Sigmoid colon (tissue), 7 donors: ENCODE measurements around the gene GPNMB. TPM values are rescaled to one million over a fixed set of nuclear protein-coding genes. Genes with fewer than 3 reads are reported as not detected.
A peak's percentile ranks its signal among the peaks of the same experiment; 100 is the strongest.

Experiments
- DNase-seq: peaks from one replicate; pipeline ENCODE4 v3.0.0-alpha.2; 2019
- H3K27ac ChIP-seq, 4 donors: fragments of 200-600 bp; sonication (generic); one replicate each; pipeline ENCODE4 v1.5.1; 2016 to 2019; ENCODE audit warnings: mild to moderate bottlenecking in 1 of 4
- H3K27me3 ChIP-seq, 3 donors: fragments of 200-600 bp; sonication (generic); one replicate each; pipeline ENCODE4 v1.5.1; 2019; ENCODE audit warnings: mild to moderate bottlenecking in 1 of 3
- H3K36me3 ChIP-seq, 4 donors: fragments of 200-600 bp; sonication (generic); one replicate each; pipeline ENCODE4 v1.5.1; 2016 to 2019
- H3K4me1 ChIP-seq, 4 donors: fragments of 200-600 bp; sonication (generic); one replicate each; pipeline ENCODE4 v1.5.1; 2017 to 2019
- H3K4me3 ChIP-seq, 4 donors: fragments of 200-600 bp; sonication (generic); one replicate each; pipeline ENCODE4 v1.5.1; 2017 to 2019; ENCODE audit warnings: mild to moderate bottlenecking in 2 of 4, moderate library complexity in 1 of 4
- H3K9me3 ChIP-seq, 4 donors: fragments of 200-600 bp in 3 of 4; sonication (generic) in 3 of 4; one replicate each; pipeline versions ENCODE4 v1.5.1 to v1.6.1; 2013 to 2019
- EP300 ChIP-seq, 4 donors: sonication (generic); formaldehyde crosslinking; IDR thresholded peaks; one replicate each; pipeline ENCODE4 v1.6.1; 2017; ENCODE audit warnings: antibody characterized with exemption in 4 of 4
- POLR2A ChIP-seq, 2 donors: fragments of 450-650 bp; IDR thresholded peaks; one replicate each; pipeline ENCODE4 v1.6.1; 2016; ENCODE audit warnings: antibody characterized with exemption in 2 of 2, mild to moderate bottlenecking in 2 of 2, moderate library complexity in 2 of 2
- POLR2AphosphoS5 ChIP-seq, 4 donors: sonication (generic); formaldehyde crosslinking; IDR thresholded peaks; one replicate each; pipeline ENCODE4 v1.6.1; 2017; ENCODE audit warnings: antibody characterized with exemption in 4 of 4
- WGBS, 2 donors: extraction: QIAGEN DNeasy Blood & Tissue Kit; methylation state at CpG; one replicate each; pipeline ENCODE4 v1.1.7; 2013; 5-methylcytosine and 5-hydroxymethylcytosine counted together
- intact Hi-C: fragments of 100-400 bp; cut with DNase I; formaldehyde crosslinking; loops from one replicate; pipeline ENCODE4 v1.15.1; 2023
- polyA plus RNA-seq, 3 donors: library from polyadenylated mRNA; stranded (reverse); fragments of 200-250 nt; gene quantifications; one replicate each; pipeline ENCODE4 v1.2.3, GENCODE V29; 2013
- total RNA-seq, 4 donors: library from RNA; depleted of rRNA; stranded (reverse); fragments of >200 nt; gene quantifications; one replicate each; pipeline ENCODE4 v1.1.0, GENCODE V29; 2016
- TF ChIP-seq, protein P1 (sequence below), 4 experiments: fragments of 450-650 bp in 3 of 4; fragments of 200-600 bp in 1 of 4; IDR thresholded peaks; one replicate each; pipeline ENCODE4 v1.5.1; 2016 to 2019; ENCODE audit warnings: antibody characterized with exemption in 4 of 4, mild to moderate bottlenecking in 3 of 4, moderate library complexity in 2 of 4
- donor health status: healthy with polysubstance abuse.
- donor health status: Bipolar disorder and iron deficiency.
- donor health status: healthy.

Gene GPNMB
- total and polyA plus RNA-seq, 7 donors = 23.4 to 224 (median 88.1) TPM

- Histone ChIP-seq H3K4me3 (no peak overlapping the region), H3K27ac (no peak overlapping the region), H3K9me3 (no peaks in the 10 kb centered on the region), H3K4me1 (no peaks in the 10 kb centered on the region), H3K36me3 (no peaks in the 10 kb centered on the region), H3K27me3 (no peaks in the 10 kb centered on the region)
- intact Hi-C loops = no loop called here
- TF ChIP-seq EP300 (IDR thresholded peaks at IDR 0.05) (no peak), POLR2A (IDR thresholded peaks at IDR 0.05) (no peak), POLR2AphosphoS5 (IDR thresholded peaks at IDR 0.05) (no peak)
- TF ChIP-seq, protein P1, sequence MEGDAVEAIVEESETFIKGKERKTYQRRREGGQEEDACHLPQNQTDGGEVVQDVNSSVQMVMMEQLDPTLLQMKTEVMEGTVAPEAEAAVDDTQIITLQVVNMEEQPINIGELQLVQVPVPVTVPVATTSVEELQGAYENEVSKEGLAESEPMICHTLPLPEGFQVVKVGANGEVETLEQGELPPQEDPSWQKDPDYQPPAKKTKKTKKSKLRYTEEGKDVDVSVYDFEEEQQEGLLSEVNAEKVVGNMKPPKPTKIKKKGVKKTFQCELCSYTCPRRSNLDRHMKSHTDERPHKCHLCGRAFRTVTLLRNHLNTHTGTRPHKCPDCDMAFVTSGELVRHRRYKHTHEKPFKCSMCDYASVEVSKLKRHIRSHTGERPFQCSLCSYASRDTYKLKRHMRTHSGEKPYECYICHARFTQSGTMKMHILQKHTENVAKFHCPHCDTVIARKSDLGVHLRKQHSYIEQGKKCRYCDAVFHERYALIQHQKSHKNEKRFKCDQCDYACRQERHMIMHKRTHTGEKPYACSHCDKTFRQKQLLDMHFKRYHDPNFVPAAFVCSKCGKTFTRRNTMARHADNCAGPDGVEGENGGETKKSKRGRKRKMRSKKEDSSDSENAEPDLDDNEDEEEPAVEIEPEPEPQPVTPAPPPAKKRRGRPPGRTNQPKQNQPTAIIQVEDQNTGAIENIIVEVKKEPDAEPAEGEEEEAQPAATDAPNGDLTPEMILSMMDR (IDR thresholded peaks at IDR 0.05) = no peak
- no peak for DNase-seq
- 92 to 93% methylated on average over 5 of the region's 5 CpGs for WGBS, 2 donors
Observed at GRCh38 chr7:23214423-23214822, 32.2 kb upstream of the GPNMB start.

- Histone ChIP-seq H3K27ac (no peak overlapping the region), H3K36me3 (no peaks in the 10 kb centered on the region), H3K27me3 (no peaks in the 10 kb centered on the region), H3K4me1 (no peaks in the 10 kb centered on the region), H3K9me3 (no peaks in the 10 kb centered on the region), H3K4me3 (no peak overlapping the region)
- 95 to 96% methylated on average over 3 of the region's 6 CpGs for WGBS, 2 donors
- intact Hi-C loops = no loop called here
- DNase-seq = no peak
- TF ChIP-seq POLR2AphosphoS5 (IDR thresholded peaks at IDR 0.05) (no peak), POLR2A (IDR thresholded peaks at IDR 0.05) (no peak), EP300 (IDR thresholded peaks at IDR 0.05) (no peak)
- TF ChIP-seq, protein P1 (IDR thresholded peaks at IDR 0.05) = no peak
Observed at GRCh38 chr7:23214938-23215337, 31.6 kb upstream of the GPNMB start.

- Histone ChIP-seq H3K4me1 (no peaks in the 10 kb centered on the region), H3K36me3 (no peaks in the 10 kb centered on the region), H3K4me3 (no peak overlapping the region), H3K9me3 (no peaks in the 10 kb centered on the region), H3K27me3 (no peaks in the 10 kb centered on the region), H3K27ac (no peak overlapping the region)
- intact Hi-C loops = no loop called here
- 55 to 84% methylated on average over 2 of the region's 2 CpGs for WGBS, 2 donors
- peak; percentile 73 for DNase-seq
- no peak for TF ChIP-seq POLR2A (IDR thresholded peaks at IDR 0.05)
- TF ChIP-seq, protein P1 (IDR thresholded peaks at IDR 0.05) = no peak
- no peak for TF ChIP-seq EP300 (IDR thresholded peaks at IDR 0.05)
- TF ChIP-seq POLR2AphosphoS5 (IDR thresholded peaks at IDR 0.05) = no peak
Observed at GRCh38 chr7:23216021-23216420, 30.6 kb upstream of the GPNMB start.

GRCh38 chr7:23218196-23218595 lies 28.4 kb upstream of the GPNMB start:
- Histone ChIP-seq H3K9me3 (no peaks in the 10 kb centered on the region), H3K36me3 (no peaks in the 10 kb centered on the region), H3K27me3 (no peaks in the 10 kb centered on the region), H3K4me3 (no peak overlapping the region), H3K27ac (no peak overlapping the region), H3K4me1 (no peaks in the 10 kb centered on the region)
- WGBS, 2 donors = 65 to 69% methylated on average over 3 of the region's 3 CpGs
- intact Hi-C loops = no loop called here
- TF ChIP-seq, protein P1 (IDR thresholded peaks at IDR 0.05) = no peak
- no peak for TF ChIP-seq POLR2A (IDR thresholded peaks at IDR 0.05)
- no peak for TF ChIP-seq EP300 (IDR thresholded peaks at IDR 0.05)
- TF ChIP-seq POLR2AphosphoS5 (IDR thresholded peaks at IDR 0.05) = no peak
- no peak for DNase-seq

- no peaks in the 10 kb centered on the region for H3K9me3 ChIP-seq
- DNase-seq = no peak
- H3K27me3 ChIP-seq = no peaks in the 10 kb centered on the region
- 74 to 80% methylated on average over 10 of the region's 10 CpGs for WGBS, 2 donors
- H3K27ac ChIP-seq = no peak overlapping the region
- no peak for TF ChIP-seq POLR2A (IDR thresholded peaks at IDR 0.05)
- no peak for TF ChIP-seq POLR2AphosphoS5 (IDR thresholded peaks at IDR 0.05)
- TF ChIP-seq EP300 (IDR thresholded peaks at IDR 0.05) = no peak
- TF ChIP-seq, protein P1 (IDR thresholded peaks at IDR 0.05) = no peak
- H3K4me3 ChIP-seq = no peak overlapping the region
- no peaks in the 10 kb centered on the region for H3K36me3 ChIP-seq
- no peaks in the 10 kb centered on the region for H3K4me1 ChIP-seq
- intact Hi-C loops = no loop called here
Observed at GRCh38 chr7:23220690-23221305, 25.8 kb upstream of the GPNMB start.
